Measurements from ENCODE around the gene HDAC6. TPM values are rescaled to one million over a fixed set of nuclear protein-coding genes. Genes with fewer than 3 reads are reported as not detected.

The HDAC6 gene
- total and polyA plus RNA-seq, 10 of the 15 experiments (the other 5 are each of a cell fraction or from before 2014, with no cell fraction given): 8.3 to 47.0 (median 34.1) TPM

DNA sequence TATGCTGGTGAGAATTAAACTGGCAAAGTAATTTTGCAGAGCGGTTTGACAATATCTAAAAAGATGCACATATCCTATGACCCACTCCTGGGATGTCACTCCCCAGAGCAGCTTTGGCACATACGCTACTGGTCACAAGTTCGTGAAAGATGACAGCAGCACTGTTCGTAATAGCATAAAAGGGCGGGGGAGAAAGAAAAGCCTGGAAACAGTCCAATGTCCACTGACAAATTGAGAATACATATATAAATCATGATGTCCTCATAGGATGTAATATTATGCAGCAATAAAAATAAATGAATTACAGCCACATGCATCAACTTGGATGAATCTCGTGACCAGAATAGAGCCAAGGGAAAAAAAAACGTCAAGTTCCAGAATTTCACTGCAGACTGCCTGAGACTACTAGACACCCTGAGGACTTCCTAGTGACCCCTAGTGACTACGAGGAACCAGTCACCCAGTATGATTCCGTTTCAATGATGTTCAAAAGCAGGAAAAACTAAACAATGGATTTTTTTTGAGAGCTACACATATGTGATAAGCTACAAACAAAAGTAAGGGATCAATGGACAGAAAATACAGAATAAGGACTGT is 31.8 kb downstream of the HDAC6 start:
- intact Hi-C loops (cut with micrococcal nuclease; ENCODE audit: unreplicated experiment): no loop called here
- FAIRE-seq: no peak
- H3K36me3 ChIP-seq (ENCODE audit: control insufficient read depth in 2 of 2, insufficient read depth in 2 of 2, low read length in 1 of 2): no peaks in the 10 kb centered on the region
- no peak overlapping the region for H3K4me2 ChIP-seq (ENCODE audit: control insufficient read depth, insufficient read depth)
- H3K4me1 ChIP-seq (ENCODE audit: control insufficient read depth, insufficient read depth, low read length): no peaks in the 10 kb centered on the region
- SMC1A ChIA-PET (ENCODE audit: uncharacterized antibody, unreplicated experiment): no interaction called here
- no peaks in the 10 kb centered on the region for H4K20me1 ChIP-seq (ENCODE audit: control insufficient read depth, insufficient read depth)
- RAD21 ChIA-PET (ENCODE audit: unreplicated experiment): no interaction called here
- BruUV-seq (replicated peaks): no TSS peak
- no peak for TF ChIP-seq EZH2 (IDR thresholded peaks at IDR 0.05; ENCODE audit: borderline replicate concordance, control insufficient read depth, low read depth, low read length)
- TF ChIP-seq POLR2AphosphoS2 (IDR thresholded peaks at IDR 0.05; ENCODE audit: low read depth, low read length): no peak
- TF ChIP-seq SUZ12 (IDR thresholded peaks at IDR 0.05; ENCODE audit: unreplicated experiment): no peak
- TF ChIP-seq TCF7 (IDR thresholded peaks at IDR 0.05; ENCODE audit: borderline replicate concordance): no peak
- no peak for TF ChIP-seq MXI1 (IDR thresholded peaks at IDR 0.05; ENCODE audit: low read depth, low read length)
- no peak for TF ChIP-seq MTA2 (IDR thresholded peaks at IDR 0.05; ENCODE audit: low read depth)
- TF ChIP-seq SRF (IDR thresholded peaks at IDR 0.05; ENCODE audit: low read depth in 2 of 2, low read length in 2 of 2): no peak
- TF ChIP-seq MYC (IDR thresholded peaks at IDR 0.05; ENCODE audit: insufficient read depth, insufficient read length, insufficient replicate concordance, low read length, severe bottlenecking): no peak
- no peak for TF ChIP-seq SIX5 (IDR thresholded peaks at IDR 0.05; ENCODE audit: low read depth, low read length, severe bottlenecking)
- TF ChIP-seq IKZF2 (IDR thresholded peaks at IDR 0.05): no peak
- TF ChIP-seq IKZF1 (conservative IDR thresholded peaks at IDR 0.05): no peak
- no peaks in the 10 kb centered on the region; the same call in 2 of the 3 replicates for H3K9me3 ChIP-seq (replicated peaks; ENCODE audit: control insufficient read depth, insufficient read depth, low read length)
- H3K27me3 ChIP-seq (replicated peaks in 1 of 2; ENCODE audit: control insufficient read depth in 2 of 2, insufficient read depth in 2 of 2, low read length in 1 of 2): no peaks in the 10 kb centered on the region
- no peak overlapping the region for H2AFZ ChIP-seq (ENCODE audit: control insufficient read depth, low read depth, low read length)
- H3K27ac ChIP-seq (ENCODE audit: control insufficient read depth, insufficient read depth): no peak overlapping the region
- CTCF ChIA-PET: no interaction called here
- no peak for DNase-seq (ENCODE audit: low read depth, low spot score)
- H3K4me3 ChIP-seq: no peak overlapping the region
- POLR2A ChIA-PET: no interaction called here
- no peak for ATAC-seq
- WGBS (ENCODE audit: insufficient coverage, insufficient replicate concordance, low lambda C conversion rate, missing lambda C conversion rate): 47% methylated on average over 9 of the region's 9 CpGs
- no peak overlapping the region for H3K9ac ChIP-seq (ENCODE audit: control insufficient read depth, insufficient read depth, low read length)
- in situ Hi-C loops (cut with MboI): no loop called here
- no peaks in the 10 kb centered on the region for H3K79me2 ChIP-seq (ENCODE audit: control insufficient read depth, insufficient read depth, low read length)
